H7 (cell line): ENCODE data around the gene TOLLIP. TPM values are rescaled to one million over a fixed set of nuclear protein-coding genes. Genes with fewer than 3 reads are reported as not detected.

Source experiments
- DNase-seq: peaks from one replicate; pipeline ENCODE4 v3.0.0; 2012
- H3K27me3 ChIP-seq: 2 replicates; pipeline ENCODE4 v1.6.0; 2011; ENCODE audit warnings: mild to moderate bottlenecking, low read length; ENCODE audit not compliant: control insufficient read depth, insufficient read depth
- H3K36me3 ChIP-seq: replicated peaks from 2 replicates; pipeline ENCODE4 v1.5.1; 2011; ENCODE audit warnings: low read length; ENCODE audit not compliant: control insufficient read depth, insufficient read depth
- H3K4me3 ChIP-seq: 2 replicates; pipeline ENCODE4 v1.5.1; 2011; ENCODE audit warnings: low read depth, mild to moderate bottlenecking, control low read depth, low read length, moderate library complexity; ENCODE audit not compliant: insufficient read depth
- total RNA-seq: library from RNA; depleted of rRNA; stranded (reverse); fragments of >200 nt; shearing (Covaris generic); gene quantifications from 2 replicates; pipeline ENCODE4 v1.2.3, GENCODE V29; 2014

TOLLIP gene
- total RNA-seq, 1 experiment from 2014 or later, result 11.2 TPM

- H3K4me3 ChIP-seq, result no peak overlapping the region
- peaks cover 2% of the 10 kb centered on the region; the same call in 1 of the 2 replicates for H3K36me3 ChIP-seq
- no peak for DNase-seq
- no peaks in the 10 kb centered on the region for H3K27me3 ChIP-seq
Observed at GRCh38 chr11:1292018-1292643, 17.3 kb downstream of the TOLLIP start.

- no peak overlapping the region for H3K4me3 ChIP-seq
- peaks cover 2% of the 10 kb centered on the region; the same call in 1 of the 2 replicates for H3K36me3 ChIP-seq
- DNase-seq, result no peak
- no peaks in the 10 kb centered on the region for H3K27me3 ChIP-seq
Observed at GRCh38 chr11:1291295-1292017, 18.0 kb downstream of the TOLLIP start.

GRCh38 chr11:1290052-1291040 is 19.1 kb downstream of the TOLLIP start:
- Histone ChIP-seq H3K4me3 (no peak overlapping the region), H3K36me3 (peaks cover 4% of the 10 kb centered on the region), H3K27me3 (no peaks in the 10 kb centered on the region)
- no peak for DNase-seq

- DNase-seq, result no peak
- Histone ChIP-seq H3K36me3 (peaks cover 4% of the 10 kb centered on the region), H3K27me3 (no peaks in the 10 kb centered on the region), H3K4me3 (no peak overlapping the region)
Observed at GRCh38 chr11:1289211-1289935, 20.1 kb downstream of the TOLLIP start.

- H3K36me3 ChIP-seq, result peaks cover 4% of the 10 kb centered on the region
- DNase-seq, result no peak
- no peak overlapping the region for H3K4me3 ChIP-seq
- no peaks in the 10 kb centered on the region for H3K27me3 ChIP-seq
Observed at GRCh38 chr11:1288426-1289151, 20.8 kb downstream of the TOLLIP start.

GRCh38 chr11:1287928-1288327 is 21.5 kb downstream of the TOLLIP start:
- DNase-seq, result no peak
- H3K36me3 ChIP-seq, result peaks cover 4% of the 10 kb centered on the region
- no peak overlapping the region for H3K4me3 ChIP-seq
- no peaks in the 10 kb centered on the region for H3K27me3 ChIP-seq

GRCh38 chr11:1285876-1286275 is 23.6 kb downstream of the TOLLIP start:
- Histone ChIP-seq H3K36me3 (peaks cover 4% of the 10 kb centered on the region), H3K4me3 (no peak overlapping the region), H3K27me3 (no peaks in the 10 kb centered on the region)
- DNase-seq, result no peak

- H3K27me3 ChIP-seq, result no peaks in the 10 kb centered on the region
- peaks cover 4% of the 10 kb centered on the region for H3K36me3 ChIP-seq
- no peak overlapping the region for H3K4me3 ChIP-seq
- no peak for DNase-seq
Observed at GRCh38 chr11:1285316-1285744, 24.1 kb downstream of the TOLLIP start.

- no peak for DNase-seq
- peaks cover 5% of the 10 kb centered on the region for H3K36me3 ChIP-seq
- H3K27me3 ChIP-seq, result no peaks in the 10 kb centered on the region
- H3K4me3 ChIP-seq, result no peak overlapping the region
Observed at GRCh38 chr11:1283906-1284305, 25.5 kb downstream of the TOLLIP start.

GRCh38 chr11:1283091-1283511 is 26.3 kb downstream of the TOLLIP start:
- DNase-seq, result peak; percentile 81
- Histone ChIP-seq H3K27me3 (no peaks in the 10 kb centered on the region), H3K36me3 (peaks cover 3% of the 10 kb centered on the region), H3K4me3 (no peak overlapping the region)

- Histone ChIP-seq H3K36me3 (peaks cover 3% of the 10 kb centered on the region), H3K27me3 (no peaks in the 10 kb centered on the region)
Observed at GRCh38 chr11:1281974-1282365, 27.5 kb downstream of the TOLLIP start.

GRCh38 chr11:1281326-1281973 is 28.0 kb downstream of the TOLLIP start:
- DNase-seq, result no peak
- peaks cover 3% of the 10 kb centered on the region for H3K36me3 ChIP-seq
- no peak overlapping the region for H3K4me3 ChIP-seq
- H3K27me3 ChIP-seq, result no peaks in the 10 kb centered on the region

More at GRCh38 chr11:1281974-1282365, 27.5 kb downstream of the TOLLIP start:
- DNase-seq, result peak; percentile 75
- no peak overlapping the region for H3K4me3 ChIP-seq
